Parathyroid adenoma (tissue), 2 donors: ENCODE measurements around the gene MTNR1B.

Source experiments
- H2AFZ ChIP-seq: fragments of 300-600 bp; sonication (generic); one replicate; pipeline ENCODE4 v1.7.0; 2017; ENCODE audit warnings: antibody characterized with exemption, mild to moderate bottlenecking
- H3K27ac ChIP-seq: fragments of 300-600 bp; sonication (generic); one replicate; pipeline ENCODE4 v1.7.0; 2017
- H3K27me3 ChIP-seq: fragments of 300-600 bp; sonication (generic); one replicate; pipeline ENCODE4 v1.7.0; 2017; ENCODE audit warnings: low read length; ENCODE audit not compliant: control insufficient read depth, insufficient read depth
- H3K36me3 ChIP-seq: fragments of 300-600 bp; sonication (generic); one replicate; pipeline ENCODE4 v1.7.0; 2017; ENCODE audit warnings: low read length; ENCODE audit not compliant: control insufficient read depth, insufficient read depth
- H3K4me1 ChIP-seq: fragments of 300-600 bp; sonication (generic); one replicate; pipeline ENCODE4 v1.7.0; 2017; ENCODE audit warnings: control low read depth
- H3K4me2 ChIP-seq: fragments of 300-600 bp; sonication (generic); one replicate; pipeline ENCODE4 v1.7.0; 2017; ENCODE audit warnings: low read length
- H3K4me3 ChIP-seq: fragments of 300-600 bp; sonication (generic); one replicate; pipeline ENCODE4 v1.7.0; 2017; ENCODE audit warnings: low read depth, low read length
- H3K79me2 ChIP-seq: fragments of 300-600 bp; sonication (generic); one replicate; pipeline ENCODE4 v1.7.0; 2017; ENCODE audit warnings: control low read depth
- H3K9ac ChIP-seq: fragments of 300-600 bp; sonication (generic); one replicate; pipeline ENCODE4 v1.7.0; 2017; ENCODE audit warnings: mild to moderate bottlenecking
- H3K9me3 ChIP-seq: fragments of 300-600 bp; sonication (generic); one replicate; pipeline ENCODE4 v1.7.0; 2017; ENCODE audit warnings: low read length; ENCODE audit not compliant: control insufficient read depth
- TF ChIP-seq, protein P1 (sequence below): fragments of 300-600 bp; sonication (generic); IDR thresholded peaks from one replicate; pipeline ENCODE4 v1.7.0; 2017; ENCODE audit warnings: antibody characterized with exemption, mild to moderate bottlenecking
- donor health status: primary hyperparathyroidism.

MTNR1B gene

DNA sequence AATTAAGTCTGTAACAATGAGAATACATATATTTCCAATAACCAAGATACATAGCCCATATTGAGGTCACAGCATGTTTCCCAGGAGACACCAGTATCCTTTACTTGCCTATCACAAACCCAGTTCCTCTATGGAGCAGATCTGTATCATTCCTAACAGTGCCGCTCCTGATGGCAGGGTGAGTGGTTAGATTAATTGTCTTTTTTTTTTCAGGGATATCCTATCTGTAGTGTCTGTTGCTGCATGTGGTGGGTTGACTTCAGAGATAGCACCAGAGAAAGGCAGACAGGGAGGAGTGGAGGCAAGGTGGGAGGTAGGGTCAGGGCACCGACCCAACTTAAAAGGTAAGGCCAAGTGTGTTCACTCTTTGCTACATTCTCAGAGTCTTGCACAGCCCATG, 2.8 kb downstream of the MTNR1B start:
- Histone ChIP-seq H3K4me1 (no peaks in the 10 kb centered on the region), H3K9ac (no peak overlapping the region), H2AFZ (no peak overlapping the region), H3K4me3 (no peak overlapping the region), H3K27ac (no peak overlapping the region), H3K27me3 (no peaks in the 10 kb centered on the region), H3K36me3 (no peaks in the 10 kb centered on the region), H3K9me3 (no peaks in the 10 kb centered on the region), H3K79me2 (no peaks in the 10 kb centered on the region), H3K4me2 (no peak overlapping the region)
- TF ChIP-seq, protein P1, sequence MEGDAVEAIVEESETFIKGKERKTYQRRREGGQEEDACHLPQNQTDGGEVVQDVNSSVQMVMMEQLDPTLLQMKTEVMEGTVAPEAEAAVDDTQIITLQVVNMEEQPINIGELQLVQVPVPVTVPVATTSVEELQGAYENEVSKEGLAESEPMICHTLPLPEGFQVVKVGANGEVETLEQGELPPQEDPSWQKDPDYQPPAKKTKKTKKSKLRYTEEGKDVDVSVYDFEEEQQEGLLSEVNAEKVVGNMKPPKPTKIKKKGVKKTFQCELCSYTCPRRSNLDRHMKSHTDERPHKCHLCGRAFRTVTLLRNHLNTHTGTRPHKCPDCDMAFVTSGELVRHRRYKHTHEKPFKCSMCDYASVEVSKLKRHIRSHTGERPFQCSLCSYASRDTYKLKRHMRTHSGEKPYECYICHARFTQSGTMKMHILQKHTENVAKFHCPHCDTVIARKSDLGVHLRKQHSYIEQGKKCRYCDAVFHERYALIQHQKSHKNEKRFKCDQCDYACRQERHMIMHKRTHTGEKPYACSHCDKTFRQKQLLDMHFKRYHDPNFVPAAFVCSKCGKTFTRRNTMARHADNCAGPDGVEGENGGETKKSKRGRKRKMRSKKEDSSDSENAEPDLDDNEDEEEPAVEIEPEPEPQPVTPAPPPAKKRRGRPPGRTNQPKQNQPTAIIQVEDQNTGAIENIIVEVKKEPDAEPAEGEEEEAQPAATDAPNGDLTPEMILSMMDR: no peak

DNA sequence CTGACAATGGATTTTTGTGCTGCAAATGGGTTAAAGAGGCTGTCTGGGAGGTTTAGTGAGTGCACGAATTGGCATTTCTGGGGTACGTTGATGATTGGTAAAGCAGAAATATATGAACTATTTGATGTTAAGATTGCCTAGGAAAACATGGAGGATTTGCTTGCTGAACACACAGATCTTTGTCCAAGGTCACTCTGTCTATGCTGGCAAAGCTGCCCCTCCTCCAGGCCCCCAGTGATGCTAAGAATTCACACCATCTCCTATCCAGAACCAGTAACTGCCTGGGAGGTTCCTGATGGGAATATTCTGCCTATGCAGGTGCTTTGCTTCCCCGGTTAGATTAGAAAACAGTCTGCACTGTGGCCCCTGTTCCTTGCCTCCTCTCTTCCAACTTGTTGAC, 5.8 kb downstream of the MTNR1B start:
- H3K4me2 ChIP-seq: no peak overlapping the region
- TF ChIP-seq, protein P1: no peak
- no peaks in the 10 kb centered on the region for H3K36me3 ChIP-seq

GRCh38 chr11:92976681-92977080, 7.2 kb downstream of the MTNR1B start:
- TF ChIP-seq, protein P1: no peak
- H3K79me2 ChIP-seq: no peaks in the 10 kb centered on the region
- no peaks in the 10 kb centered on the region for H3K4me1 ChIP-seq
- H3K27ac ChIP-seq: no peak overlapping the region
- H3K36me3 ChIP-seq: no peaks in the 10 kb centered on the region
- no peak overlapping the region for H3K9ac ChIP-seq
- H3K4me3 ChIP-seq: no peak overlapping the region
- no peaks in the 10 kb centered on the region for H3K9me3 ChIP-seq
- no peaks in the 10 kb centered on the region for H3K27me3 ChIP-seq
- no peak overlapping the region for H3K4me2 ChIP-seq
- no peak overlapping the region for H2AFZ ChIP-seq

More for the DNA sequence above, 5.8 kb downstream of the MTNR1B start:
- Histone ChIP-seq H3K9ac (no peak overlapping the region), H3K4me1 (no peaks in the 10 kb centered on the region), H2AFZ (no peak overlapping the region), H3K27ac (no peak overlapping the region), H3K79me2 (no peaks in the 10 kb centered on the region), H3K4me3 (no peak overlapping the region), H3K27me3 (no peaks in the 10 kb centered on the region), H3K9me3 (no peaks in the 10 kb centered on the region)

- TF ChIP-seq, protein P1: no peak
- H3K4me1 ChIP-seq: no peaks in the 10 kb centered on the region
- H3K4me2 ChIP-seq: no peak overlapping the region
- no peak overlapping the region for H3K27ac ChIP-seq
- H3K27me3 ChIP-seq: no peaks in the 10 kb centered on the region
- no peak overlapping the region for H2AFZ ChIP-seq
- H3K9me3 ChIP-seq: no peaks in the 10 kb centered on the region
- H3K79me2 ChIP-seq: no peaks in the 10 kb centered on the region
- H3K4me3 ChIP-seq: no peak overlapping the region
- H3K36me3 ChIP-seq: no peaks in the 10 kb centered on the region
- H3K9ac ChIP-seq: no peak overlapping the region
Observed at GRCh38 chr11:92977401-92977800, 8.0 kb downstream of the MTNR1B start.

DNA sequence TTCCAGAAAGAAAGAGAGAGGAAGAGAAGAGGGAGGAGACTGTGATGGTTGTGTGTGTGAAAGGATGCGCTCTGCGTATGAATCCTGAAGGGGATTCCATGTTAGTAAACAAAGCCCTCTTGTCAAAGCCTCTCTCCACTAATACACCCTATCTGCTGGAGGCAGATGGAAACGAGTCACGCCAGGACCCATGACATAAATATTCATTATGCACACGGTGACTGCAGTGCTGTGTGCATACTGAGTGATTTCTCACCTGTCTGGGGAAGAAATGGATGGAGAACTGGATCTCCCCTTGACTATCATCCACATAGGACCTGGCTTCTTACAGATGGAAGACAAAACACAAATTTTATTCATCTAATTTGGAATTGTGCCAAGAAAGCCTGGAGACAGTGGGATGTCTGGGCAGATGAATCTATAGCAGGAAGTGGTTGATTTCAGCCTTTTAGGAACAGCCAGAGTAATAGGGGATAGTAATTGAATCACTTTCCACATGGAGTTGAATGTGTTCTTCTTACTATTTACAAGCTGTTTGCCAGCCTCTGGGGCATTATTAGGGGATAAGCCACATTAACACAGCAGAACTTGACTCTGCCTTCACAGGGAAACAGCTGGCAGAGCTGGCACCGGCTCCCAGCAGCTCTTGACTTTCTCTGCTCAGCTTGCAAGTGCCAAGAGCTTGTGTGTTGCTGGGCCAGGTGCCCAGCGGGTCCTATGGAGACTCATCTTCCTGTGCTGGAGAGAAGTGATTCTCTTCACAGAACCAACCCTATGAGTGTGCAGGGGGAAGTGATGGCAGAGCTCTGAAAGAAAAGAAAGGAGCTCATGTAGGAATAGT, 9.0 kb downstream of the MTNR1B start:
- H3K36me3 ChIP-seq: no peaks in the 10 kb centered on the region
- no peak overlapping the region for H3K9ac ChIP-seq
- TF ChIP-seq, protein P1: no peak
- no peak overlapping the region for H3K4me2 ChIP-seq
- no peak overlapping the region for H2AFZ ChIP-seq
- H3K4me3 ChIP-seq: no peak overlapping the region
- no peaks in the 10 kb centered on the region for H3K27me3 ChIP-seq
- H3K27ac ChIP-seq: no peak overlapping the region
- no peaks in the 10 kb centered on the region for H3K4me1 ChIP-seq
- no peaks in the 10 kb centered on the region for H3K79me2 ChIP-seq
- H3K9me3 ChIP-seq: no peaks in the 10 kb centered on the region
